GM15510 (cell line): Measurements from ENCODE around the gene HMGN3.

Experiments used
- POLR2A ChIP-seq: IDR thresholded peaks from 3 replicates; pipeline ENCODE4 v1.6.1; 2011; ENCODE audit warnings: borderline replicate concordance; ENCODE audit not compliant: insufficient read length; ENCODE audit errors: extremely low read depth

The HMGN3 gene

GRCh38 chr6:79167931-79168694, 66.4 kb downstream of the HMGN3 start:
- no peak for TF ChIP-seq POLR2A

- TF ChIP-seq POLR2A = no peak
These were observed 74.6 kb downstream of the HMGN3 start for GRCh38 chr6:79159846-79160245.

DNA sequence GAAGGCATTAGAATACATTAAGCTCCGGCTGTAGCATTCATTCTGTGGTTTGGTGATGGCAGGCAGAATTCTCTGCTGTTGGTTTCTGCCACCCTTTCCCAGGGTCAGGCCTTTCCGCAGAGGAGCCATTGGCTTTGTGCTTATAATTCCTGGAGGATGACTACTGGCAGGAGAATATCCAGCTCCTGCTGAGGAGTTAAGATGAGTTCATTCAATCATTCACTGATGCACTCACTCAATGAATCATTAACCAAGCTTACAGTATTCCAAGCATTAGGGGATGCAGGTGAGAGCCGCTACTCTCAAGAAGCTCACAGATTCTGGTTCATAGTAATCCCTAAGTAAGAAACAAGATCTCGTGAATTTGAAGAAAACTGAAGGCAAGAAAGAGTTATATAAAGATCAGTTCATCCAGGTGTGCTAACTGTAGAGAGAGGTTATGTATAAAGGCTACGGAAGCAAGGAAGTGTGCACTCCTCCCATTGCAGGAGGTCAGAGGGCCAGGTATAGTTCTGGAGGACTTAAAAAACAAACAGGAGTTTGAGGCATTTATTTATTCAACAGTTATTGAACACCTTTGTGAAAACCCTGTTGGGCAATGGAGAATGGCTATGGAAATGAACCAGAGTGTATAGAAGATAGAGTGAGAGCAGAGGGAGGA, 75.5 kb downstream of the HMGN3 start:
- no peak for TF ChIP-seq POLR2A

DNA sequence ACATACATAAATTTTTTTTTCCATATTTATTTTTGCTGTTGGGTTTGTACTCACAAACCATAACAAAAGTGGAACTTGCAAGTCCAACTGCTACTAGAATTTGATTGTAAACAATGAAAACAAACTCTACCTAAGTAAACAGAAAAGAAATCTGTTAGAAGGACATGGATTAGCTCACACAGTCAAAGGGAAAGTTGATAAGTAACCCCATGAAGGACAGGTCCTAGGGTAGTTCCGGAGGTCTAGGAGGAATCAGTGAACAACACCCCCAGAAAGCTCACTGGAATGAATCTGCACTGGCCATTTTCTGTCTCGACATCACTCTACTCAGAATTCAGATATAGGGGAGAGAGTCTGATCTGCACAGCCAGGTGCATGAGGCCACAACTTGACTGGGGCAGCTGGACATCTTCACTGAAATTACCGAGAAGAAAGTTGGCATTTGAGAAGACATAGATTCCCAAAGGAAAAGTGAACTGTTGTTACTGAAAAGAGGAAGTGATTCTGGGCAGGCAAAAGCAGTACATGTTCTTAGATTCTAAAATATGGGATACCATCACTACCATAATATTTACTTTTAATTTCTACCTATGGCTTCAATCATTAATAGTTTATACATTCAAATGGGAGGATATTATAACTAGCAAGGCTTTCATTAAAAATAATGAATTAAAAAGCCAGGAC, 76.4 kb downstream of the HMGN3 start:
- no peak for TF ChIP-seq POLR2A

DNA sequence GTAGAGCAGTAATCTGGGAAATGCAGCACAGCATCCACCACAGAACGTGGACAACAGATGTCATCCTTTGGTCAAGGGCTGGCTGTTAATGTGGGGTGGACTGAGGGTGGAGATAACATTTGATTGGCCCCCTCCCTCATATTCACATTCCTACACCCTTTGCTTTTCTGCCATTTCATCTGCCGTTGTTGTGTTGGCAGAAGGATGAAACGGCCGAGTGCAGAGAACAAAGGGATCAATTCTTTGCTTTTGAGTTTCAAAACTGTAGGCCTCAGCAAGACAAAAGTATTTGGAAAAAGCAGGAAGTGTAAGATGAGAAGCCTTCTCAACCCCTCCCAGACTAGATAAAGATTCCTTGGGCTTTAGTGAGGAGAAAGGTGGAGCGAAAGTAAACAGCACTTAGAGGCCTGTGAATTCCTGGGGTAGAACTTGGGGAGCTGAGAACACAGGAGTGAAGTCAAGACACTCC, 82.2 kb downstream of the HMGN3 start:
- TF ChIP-seq POLR2A = no peak
